ENCODE results near the gene HSF4. TPM values are rescaled to one million over a fixed set of nuclear protein-coding genes. Genes with fewer than 3 reads are reported as not detected.

Gene HSF4
- total and polyA plus RNA-seq, 3 experiments from 2014 or later = 11.6 to 13.3 TPM; not detected in 1

GRCh38 chr16:67150833-67151396 is 13.6 kb upstream of the HSF4 start, which contains the start of gene B3GNT9:
Gene B3GNT9 (minus strand): TSS chr16:67150998. CDS start chr16:67150485, 513 bp downstream.
- Histone ChIP-seq H3K36me3 (ENCODE audit: insufficient read depth, low read length) (peaks cover 9% of the 10 kb centered on the region), H3K9me3 (ENCODE audit: low read length) (no peaks in the 10 kb centered on the region), H3K27me3 (ENCODE audit: insufficient read depth, low read length, poor library complexity, severe bottlenecking) (no peaks in the 10 kb centered on the region), H3K4me3 (ENCODE audit: low read length) (peak within 1 kb of the TSS; percentile 46), H3K4me1 (ENCODE audit: insufficient read depth, low read length) (peaks cover 12% of the 10 kb centered on the region), H3K27ac (ENCODE audit: low read depth, low read length) (no peak within 1 kb of the TSS)
- Mint-ChIP-seq H3K4me3 (peak within 1 kb of the TSS; percentile 68 to 87 (median 78)), H3K9me3 (no peaks in the 10 kb centered on the region), H3K27ac (peak within 1 kb of the TSS in 7 of 8 donors; percentile 33 to 84 (median 68)), H3K4me1 (peaks cover 24 to 49% (median 26%) of the 10 kb centered on the region in 3 donors), H3K27me3 (peaks cover 0 to 6% of the 10 kb centered on the region in 2 donors), H3K36me3 (peaks cover 5 to 24% (median 7%) of the 10 kb centered on the region in 3 donors)
- ChIA-PET POLR2A (interaction anchor here (0.9 to 2.8 kb wide), 4 partner anchors 8 to 172 kb away, joined by 3 to 9 read pairs (median 6); partner anchors contain the start of genes FBXL8 and TRADD), CTCF (interaction anchor here (1.3 to 17.6 kb wide), 6 partner anchors 14 to 174 kb away, joined by 3 to 205 read pairs (median 30); partner anchors contain the start of genes EXOC3L1, FBXL8, HSF4 and MATCAP1)
- peak in 1 of 5 donors; percentile 21 for DNase-seq

- peaks cover 8% of the 10 kb centered on the region for H3K36me3 ChIP-seq (ENCODE audit: insufficient read depth, low read length)
- H3K27me3 ChIP-seq (ENCODE audit: insufficient read depth, low read length, poor library complexity, severe bottlenecking) = no peaks in the 10 kb centered on the region
- peak overlapping the region; percentile 68 to 87 (median 78) for H3K4me3 Mint-ChIP-seq
- H3K4me3 ChIP-seq (ENCODE audit: low read length) = no peak overlapping the region
- H3K9me3 ChIP-seq (ENCODE audit: low read length) = no peaks in the 10 kb centered on the region
- peak overlapping the region in 6 of 8 donors; percentile 33 to 84 (median 63) for H3K27ac Mint-ChIP-seq
- POLR2A ChIA-PET = interaction anchor here (0.6 to 2.8 kb wide), 4 partner anchors 8 to 842 kb away, joined by 4 to 9 read pairs (median 8); partner anchors contain the start of genes FBXL8 and TRADD
- peaks cover 5 to 18% (median 7%) of the 10 kb centered on the region in 3 donors for H3K36me3 Mint-ChIP-seq
- no peak overlapping the region for H3K27ac ChIP-seq (ENCODE audit: low read depth, low read length)
- CTCF ChIA-PET = interaction anchor here (1.0 to 17.6 kb wide), 9 partner anchors 13 to 175 kb away, joined by 3 to 205 read pairs (median 4); partner anchors contain the start of genes EXOC3L1, FBXL8, HSF4 and MATCAP1
- peaks cover 19% of the 10 kb centered on the region for H3K4me1 ChIP-seq (ENCODE audit: insufficient read depth, low read length)
- H3K4me1 Mint-ChIP-seq = peaks cover 30 to 55% (median 33%) of the 10 kb centered on the region in 3 donors
- DNase-seq = no peak
- H3K27me3 Mint-ChIP-seq = peaks cover 0 to 6% of the 10 kb centered on the region in 2 donors
- no peaks in the 10 kb centered on the region for H3K9me3 Mint-ChIP-seq
Observed at GRCh38 chr16:67151431-67152097, 13.0 kb upstream of the HSF4 start.

- H3K27ac ChIP-seq (ENCODE audit: low read depth, low read length) = no peak overlapping the region
- peaks cover 41% of the 10 kb centered on the region for H3K4me1 ChIP-seq (ENCODE audit: insufficient read depth, low read length)
- no peaks in the 10 kb centered on the region for H3K36me3 ChIP-seq (ENCODE audit: insufficient read depth, low read length)
- no peak for DNase-seq
- POLR2A ChIA-PET = interaction anchor here (0.5 to 2.1 kb wide), 6 partner anchors 15 to 141 kb away, joined by 3 to 10 read pairs (median 4); partner anchors contain the start of genes CBFB and NOL3
- Mint-ChIP-seq H3K36me3 (peaks cover 0 to 12% (median 0%) of the 10 kb centered on the region in 3 donors), H3K9me3 (no peaks in the 10 kb centered on the region), H3K27ac (peak overlapping the region in 4 of 8 donors; percentile 17 to 98 (median 63)), H3K4me1 (peaks cover 54 to 69% (median 56%) of the 10 kb centered on the region in 3 donors), H3K4me3 (peak overlapping the region; percentile 48 to 89 (median 73)), H3K27me3 (no peaks in the 10 kb centered on the region)
- no peaks in the 10 kb centered on the region for H3K27me3 ChIP-seq (ENCODE audit: insufficient read depth, low read length, poor library complexity, severe bottlenecking)
- no peaks in the 10 kb centered on the region for H3K9me3 ChIP-seq (ENCODE audit: low read length)
- CTCF ChIA-PET = interaction anchor here (0.5 to 17.6 kb wide), 55 partner anchors 8 to 326 kb away, joined by 3 to 205 read pairs (median 4); partner anchors contain the start of genes ATP6V0D1, CBFB, EXOC3L1 and FBXL8
- no peak overlapping the region for H3K4me3 ChIP-seq (ENCODE audit: low read length)
Observed at GRCh38 chr16:67154578-67155294, 9.8 kb upstream of the HSF4 start.

- POLR2A ChIA-PET = interaction anchor here (0.5 to 2.1 kb wide), 6 partner anchors 15 to 142 kb away, joined by 3 to 10 read pairs (median 4); partner anchors contain the start of genes CBFB and NOL3
- CTCF ChIA-PET = interaction anchor here (0.5 to 17.6 kb wide), 56 partner anchors 8 to 325 kb away, joined by 3 to 205 read pairs (median 4); partner anchors contain the start of genes ATP6V0D1, CBFB, EXOC3L1 and FBXL8
- Mint-ChIP-seq H3K9me3 (no peaks in the 10 kb centered on the region), H3K4me3 (peak overlapping the region; percentile 48 to 92 (median 73)), H3K36me3 (peaks cover 0 to 15% (median 0%) of the 10 kb centered on the region in 3 donors), H3K27me3 (peaks cover 0 to 4% of the 10 kb centered on the region in 2 donors), H3K4me1 (peaks cover 54 to 75% (median 59%) of the 10 kb centered on the region in 3 donors), H3K27ac (peak overlapping the region in 6 of 8 donors; percentile 17 to 98 (median 82))
- no peaks in the 10 kb centered on the region for H3K27me3 ChIP-seq (ENCODE audit: insufficient read depth, low read length, poor library complexity, severe bottlenecking)
- no peak overlapping the region for H3K4me3 ChIP-seq (ENCODE audit: low read length)
- H3K4me1 ChIP-seq (ENCODE audit: insufficient read depth, low read length) = peaks cover 44% of the 10 kb centered on the region
- H3K27ac ChIP-seq (ENCODE audit: low read depth, low read length) = no peak overlapping the region
- peak; percentile 73 to 81 (median 75) for DNase-seq
- no peaks in the 10 kb centered on the region for H3K9me3 ChIP-seq (ENCODE audit: low read length)
- H3K36me3 ChIP-seq (ENCODE audit: insufficient read depth, low read length) = no peaks in the 10 kb centered on the region
Observed at GRCh38 chr16:67155295-67156142, 9.0 kb upstream of the HSF4 start.

- Histone ChIP-seq H3K27me3 (ENCODE audit: insufficient read depth, low read length, poor library complexity, severe bottlenecking) (peaks cover under 1% of the 10 kb centered on the region), H3K4me1 (ENCODE audit: insufficient read depth, low read length) (peaks cover 47% of the 10 kb centered on the region), H3K36me3 (ENCODE audit: insufficient read depth, low read length) (no peaks in the 10 kb centered on the region), H3K9me3 (ENCODE audit: low read length) (no peaks in the 10 kb centered on the region), H3K27ac (ENCODE audit: low read depth, low read length) (no peak overlapping the region), H3K4me3 (ENCODE audit: low read length) (no peak overlapping the region)
- Mint-ChIP-seq H3K4me3 (peak overlapping the region; percentile 38 to 92 (median 77)), H3K9me3 (no peaks in the 10 kb centered on the region), H3K27me3 (peaks cover 4 to 9% of the 10 kb centered on the region in 2 donors), H3K4me1 (peaks cover 54 to 77% (median 59%) of the 10 kb centered on the region in 3 donors), H3K36me3 (peaks cover 0 to 13% (median 0%) of the 10 kb centered on the region in 3 donors), H3K27ac (peak overlapping the region; percentile 70 to 99 (median 95))
- POLR2A ChIA-PET = interaction anchor here (0.5 to 2.1 kb wide), 4 partner anchors 14 to 127 kb away, joined by 3 to 10 read pairs (median 4); partner anchors contain the start of genes CBFB and NOL3
- CTCF ChIA-PET = interaction anchor here (0.8 to 17.6 kb wide), 19 partner anchors 9 to 312 kb away, joined by 3 to 205 read pairs (median 9); partner anchors contain the start of genes EXOC3L1, FBXL8, HSF4 and MATCAP1
- DNase-seq = no peak
Observed at GRCh38 chr16:67156143-67156844, 8.3 kb upstream of the HSF4 start.

- H3K36me3 Mint-ChIP-seq = peaks cover 0 to 13% (median 0%) of the 10 kb centered on the region in 3 donors
- peaks cover 5% of the 10 kb centered on the region for H3K27me3 ChIP-seq (ENCODE audit: insufficient read depth, low read length, poor library complexity, severe bottlenecking)
- H3K27ac ChIP-seq (ENCODE audit: low read depth, low read length) = peak overlapping the region; percentile 55
- H3K4me3 ChIP-seq (ENCODE audit: low read length) = no peak overlapping the region
- peak overlapping the region; percentile 94 to 99 (median 98) for H3K27ac Mint-ChIP-seq
- CTCF ChIA-PET = interaction anchor here (0.8 to 17.6 kb wide), 12 partner anchors 12 to 205 kb away, joined by 3 to 205 read pairs (median 6); partner anchors contain the start of genes CBFB, EXOC3L1, MATCAP1 and NOL3
- peaks cover 12 to 16% of the 10 kb centered on the region in 2 donors for H3K27me3 Mint-ChIP-seq
- peak overlapping the region; percentile 54 to 96 (median 92) for H3K4me3 Mint-ChIP-seq
- POLR2A ChIA-PET = interaction anchor here (0.5 to 1.1 kb wide), 2 partner anchors 28 to 104 kb away, joined by 3 to 5 read pairs; no protein-coding TSS in a partner anchor
- peaks cover 54 to 78% (median 60%) of the 10 kb centered on the region in 3 donors for H3K4me1 Mint-ChIP-seq
- H3K36me3 ChIP-seq (ENCODE audit: insufficient read depth, low read length) = no peaks in the 10 kb centered on the region
- DNase-seq = no peak
- H3K9me3 Mint-ChIP-seq = no peaks in the 10 kb centered on the region
- H3K9me3 ChIP-seq (ENCODE audit: low read length) = no peaks in the 10 kb centered on the region
- peaks cover 52% of the 10 kb centered on the region for H3K4me1 ChIP-seq (ENCODE audit: insufficient read depth, low read length)
Observed at GRCh38 chr16:67157106-67157748, 7.3 kb upstream of the HSF4 start.
